Measurements from ENCODE around the gene RELT. TPM values are rescaled to one million over a fixed set of nuclear protein-coding genes. Genes with fewer than 3 reads are reported as not detected.

RELT gene
- total and polyA plus RNA-seq, 2 of the 13 experiments (the other 11 are each of a cell fraction or from before 2014, with no cell fraction given) = 2.5 to 4.7 TPM

DNA sequence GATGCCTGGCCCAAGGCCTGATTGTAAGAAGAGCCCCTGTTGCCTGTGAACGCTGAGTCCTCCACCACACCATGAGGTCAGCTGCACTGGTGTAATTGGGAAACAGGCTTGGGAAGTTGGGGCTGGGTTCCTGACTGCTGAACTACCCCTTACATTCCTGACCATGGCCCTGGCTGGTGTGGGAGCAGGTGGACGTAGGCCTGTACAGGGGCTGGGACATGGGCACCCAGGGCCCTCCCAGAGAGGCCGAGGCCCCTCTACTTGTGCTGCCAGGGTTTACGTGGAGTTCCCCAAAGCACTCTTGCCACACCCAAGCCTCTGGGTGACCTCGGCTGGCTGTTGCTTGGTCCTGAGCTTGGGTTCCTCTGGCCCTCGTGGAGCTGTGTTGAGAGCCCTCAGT, 5.4 kb downstream of the RELT start (continued):
- TF ChIP-seq HOXA7 (CRISPR knock-in tag; IDR thresholded peaks at IDR 0.05) (no peak), SIX1 (CRISPR knock-in tag; IDR thresholded peaks at IDR 0.05; ENCODE audit: borderline replicate concordance) (no peak), SRY (CRISPR knock-in tag; IDR thresholded peaks at IDR 0.05) (no peak), ZNF549 (CRISPR knock-in tag; IDR thresholded peaks at IDR 0.05) (no peak), ZNF333 (CRISPR knock-in tag; IDR thresholded peaks at IDR 0.05; ENCODE audit: borderline replicate concordance) (no peak), PHF5A (CRISPR knock-in tag; IDR thresholded peaks at IDR 0.05; ENCODE audit: low read depth, unreplicated experiment) (no peak), ZEB1 (IDR thresholded peaks at IDR 0.05; ENCODE audit: insufficient replicate concordance, low read depth) (no peak), SCMH1 (CRISPR knock-in tag; IDR thresholded peaks at IDR 0.05; ENCODE audit: borderline replicate concordance) (no peak)
- TF ChIP-seq, protein P1, sequence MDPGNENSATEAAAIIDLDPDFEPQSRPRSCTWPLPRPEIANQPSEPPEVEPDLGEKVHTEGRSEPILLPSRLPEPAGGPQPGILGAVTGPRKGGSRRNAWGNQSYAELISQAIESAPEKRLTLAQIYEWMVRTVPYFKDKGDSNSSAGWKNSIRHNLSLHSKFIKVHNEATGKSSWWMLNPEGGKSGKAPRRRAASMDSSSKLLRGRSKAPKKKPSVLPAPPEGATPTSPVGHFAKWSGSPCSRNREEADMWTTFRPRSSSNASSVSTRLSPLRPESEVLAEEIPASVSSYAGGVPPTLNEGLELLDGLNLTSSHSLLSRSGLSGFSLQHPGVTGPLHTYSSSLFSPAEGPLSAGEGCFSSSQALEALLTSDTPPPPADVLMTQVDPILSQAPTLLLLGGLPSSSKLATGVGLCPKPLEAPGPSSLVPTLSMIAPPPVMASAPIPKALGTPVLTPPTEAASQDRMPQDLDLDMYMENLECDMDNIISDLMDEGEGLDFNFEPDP (CRISPR knock-in tag; conservative IDR thresholded peaks at IDR 0.05) = no peak
- TF ChIP-seq, protein P2, sequence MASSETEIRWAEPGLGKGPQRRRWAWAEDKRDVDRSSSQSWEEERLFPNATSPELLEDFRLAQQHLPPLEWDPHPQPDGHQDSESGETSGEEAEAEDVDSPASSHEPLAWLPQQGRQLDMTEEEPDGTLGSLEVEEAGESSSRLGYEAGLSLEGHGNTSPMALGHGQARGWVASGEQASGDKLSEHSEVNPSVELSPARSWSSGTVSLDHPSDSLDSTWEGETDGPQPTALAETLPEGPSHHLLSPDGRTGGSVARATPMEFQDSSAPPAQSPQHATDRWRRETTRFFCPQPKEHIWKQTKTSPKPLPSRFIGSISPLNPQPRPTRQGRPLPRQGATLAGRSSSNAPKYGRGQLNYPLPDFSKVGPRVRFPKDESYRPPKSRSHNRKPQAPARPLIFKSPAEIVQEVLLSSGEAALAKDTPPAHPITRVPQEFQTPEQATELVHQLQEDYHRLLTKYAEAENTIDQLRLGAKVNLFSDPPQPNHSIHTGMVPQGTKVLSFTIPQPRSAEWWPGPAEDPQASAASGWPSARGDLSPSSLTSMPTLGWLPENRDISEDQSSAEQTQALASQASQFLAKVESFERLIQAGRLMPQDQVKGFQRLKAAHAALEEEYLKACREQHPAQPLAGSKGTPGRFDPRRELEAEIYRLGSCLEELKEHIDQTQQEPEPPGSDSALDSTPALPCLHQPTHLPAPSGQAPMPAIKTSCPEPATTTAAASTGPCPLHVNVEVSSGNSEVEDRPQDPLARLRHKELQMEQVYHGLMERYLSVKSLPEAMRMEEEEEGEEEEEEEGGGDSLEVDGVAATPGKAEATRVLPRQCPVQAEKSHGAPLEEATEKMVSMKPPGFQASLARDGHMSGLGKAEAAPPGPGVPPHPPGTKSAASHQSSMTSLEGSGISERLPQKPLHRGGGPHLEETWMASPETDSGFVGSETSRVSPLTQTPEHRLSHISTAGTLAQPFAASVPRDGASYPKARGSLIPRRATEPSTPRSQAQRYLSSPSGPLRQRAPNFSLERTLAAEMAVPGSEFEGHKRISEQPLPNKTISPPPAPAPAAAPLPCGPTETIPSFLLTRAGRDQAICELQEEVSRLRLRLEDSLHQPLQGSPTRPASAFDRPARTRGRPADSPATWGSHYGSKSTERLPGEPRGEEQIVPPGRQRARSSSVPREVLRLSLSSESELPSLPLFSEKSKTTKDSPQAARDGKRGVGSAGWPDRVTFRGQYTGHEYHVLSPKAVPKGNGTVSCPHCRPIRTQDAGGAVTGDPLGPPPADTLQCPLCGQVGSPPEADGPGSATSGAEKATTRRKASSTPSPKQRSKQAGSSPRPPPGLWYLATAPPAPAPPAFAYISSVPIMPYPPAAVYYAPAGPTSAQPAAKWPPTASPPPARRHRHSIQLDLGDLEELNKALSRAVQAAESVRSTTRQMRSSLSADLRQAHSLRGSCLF (CRISPR knock-in tag; IDR thresholded peaks at IDR 0.05; ENCODE audit: borderline replicate concordance) = no peak
- TF ChIP-seq, protein P3, sequence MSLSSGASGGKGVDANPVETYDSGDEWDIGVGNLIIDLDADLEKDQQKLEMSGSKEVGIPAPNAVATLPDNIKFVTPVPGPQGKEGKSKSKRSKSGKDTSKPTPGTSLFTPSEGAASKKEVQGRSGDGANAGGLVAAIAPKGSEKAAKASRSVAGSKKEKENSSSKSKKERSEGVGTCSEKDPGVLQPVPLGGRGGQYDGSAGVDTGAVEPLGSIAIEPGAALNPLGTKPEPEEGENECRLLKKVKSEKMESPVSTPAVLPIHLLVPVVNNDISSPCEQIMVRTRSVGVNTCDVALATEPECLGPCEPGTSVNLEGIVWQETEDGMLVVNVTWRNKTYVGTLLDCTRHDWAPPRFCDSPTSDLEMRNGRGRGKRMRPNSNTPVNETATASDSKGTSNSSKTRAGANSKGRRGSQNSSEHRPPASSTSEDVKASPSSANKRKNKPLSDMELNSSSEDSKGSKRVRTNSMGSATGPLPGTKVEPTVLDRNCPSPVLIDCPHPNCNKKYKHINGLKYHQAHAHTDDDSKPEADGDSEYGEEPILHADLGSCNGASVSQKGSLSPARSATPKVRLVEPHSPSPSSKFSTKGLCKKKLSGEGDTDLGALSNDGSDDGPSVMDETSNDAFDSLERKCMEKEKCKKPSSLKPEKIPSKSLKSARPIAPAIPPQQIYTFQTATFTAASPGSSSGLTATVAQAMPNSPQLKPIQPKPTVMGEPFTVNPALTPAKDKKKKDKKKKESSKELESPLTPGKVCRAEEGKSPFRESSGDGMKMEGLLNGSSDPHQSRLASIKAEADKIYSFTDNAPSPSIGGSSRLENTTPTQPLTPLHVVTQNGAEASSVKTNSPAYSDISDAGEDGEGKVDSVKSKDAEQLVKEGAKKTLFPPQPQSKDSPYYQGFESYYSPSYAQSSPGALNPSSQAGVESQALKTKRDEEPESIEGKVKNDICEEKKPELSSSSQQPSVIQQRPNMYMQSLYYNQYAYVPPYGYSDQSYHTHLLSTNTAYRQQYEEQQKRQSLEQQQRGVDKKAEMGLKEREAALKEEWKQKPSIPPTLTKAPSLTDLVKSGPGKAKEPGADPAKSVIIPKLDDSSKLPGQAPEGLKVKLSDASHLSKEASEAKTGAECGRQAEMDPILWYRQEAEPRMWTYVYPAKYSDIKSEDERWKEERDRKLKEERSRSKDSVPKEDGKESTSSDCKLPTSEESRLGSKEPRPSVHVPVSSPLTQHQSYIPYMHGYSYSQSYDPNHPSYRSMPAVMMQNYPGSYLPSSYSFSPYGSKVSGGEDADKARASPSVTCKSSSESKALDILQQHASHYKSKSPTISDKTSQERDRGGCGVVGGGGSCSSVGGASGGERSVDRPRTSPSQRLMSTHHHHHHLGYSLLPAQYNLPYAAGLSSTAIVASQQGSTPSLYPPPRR (CRISPR knock-in tag; IDR thresholded peaks at IDR 0.05; ENCODE audit: borderline replicate concordance) = no peak
